HG03280 (cell line): Measurements from ENCODE around the gene IGFLR1.
"Not testable (repeated sequence)": the region's sequence is repeated elsewhere in the genome, so short reads cannot be mapped to it uniquely, and the experiment has no call there.

ENCODE experiments used
- ATAC-seq: cut with Tn5 transposase; IDR thresholded peaks from one replicate; pipeline ENCODE4 v1.9.1; 2021; ENCODE audit warnings: mild to moderate bottlenecking, moderate library complexity; ENCODE audit not compliant: unreplicated experiment

Gene IGFLR1

GRCh38 chr19:35710784-35711723 is 31.2 kb downstream of the IGFLR1 start:
- no peak for ATAC-seq

- ATAC-seq: no peak
These were observed 33.9 kb downstream of the IGFLR1 start for GRCh38 chr19:35708391-35708790.

- no peak for ATAC-seq
These were observed 38.0 kb downstream of the IGFLR1 start, which contains the start of gene ZBTB32 for GRCh38 chr19:35704218-35704617. ZBTB32 (plus strand) TSS chr19:35704558; CDS start chr19:35714627, 10,069 bp downstream.

- ATAC-seq: no peak
These were observed 38.9 kb downstream of the IGFLR1 start for GRCh38 chr19:35703343-35703742.

GRCh38 chr19:35702223-35703012 is 39.8 kb downstream of the IGFLR1 start:
- peak; percentile 95 for ATAC-seq

GRCh38 chr19:35696835-35697234 is 45.4 kb downstream of the IGFLR1 start:
- ATAC-seq: no peak

- no peak for ATAC-seq
These were observed 46.3 kb downstream of the IGFLR1 start for GRCh38 chr19:35695895-35696422.

- peak; percentile 87 for ATAC-seq
These were observed 48.2 kb downstream of the IGFLR1 start for GRCh38 chr19:35693835-35694599.

- ATAC-seq: no peak
These were observed 48.8 kb downstream of the IGFLR1 start for GRCh38 chr19:35693422-35693821.

GRCh38 chr19:35692010-35692409 is 50.2 kb downstream of the IGFLR1 start:
- no peak for ATAC-seq

GRCh38 chr19:35691106-35691505 is 51.1 kb downstream of the IGFLR1 start:
- not testable (repeated sequence) for ATAC-seq

- no peak for ATAC-seq
These were observed 52.4 kb downstream of the IGFLR1 start for GRCh38 chr19:35689836-35690235.
